MCF 10A (cell line): ENCODE data around the gene ELMO1. TPM values are rescaled to one million over a fixed set of nuclear protein-coding genes. Genes with fewer than 3 reads are reported as not detected.

ENCODE experiments used
- BruUV-seq: library from RNA; stranded (reverse); fragments of 400-500 nt; replicated peaks from 2 replicates; lab custom pipeline; 2021; lab: Mats Ljungman, UMichigan
- CTCF ChIA-PET: fragments of 300-600 bp; sonication (Branson Sonifier 250); formaldehyde crosslinking; extraction: SDS; loops from one replicate; lab custom pipeline; 2021; ENCODE audit warnings: antibody characterized with exemption, inconsistent platforms; lab: Yijun Ruan, JAX
- POLR2A ChIA-PET: fragments of 300-600, 350-650 bp; sonication (Branson Sonifier 250); formaldehyde crosslinking; extraction: SDS; loops from one replicate; lab custom pipeline; 2020; ENCODE audit warnings: antibody characterized with exemption, inconsistent platforms; lab: Yijun Ruan, JAX
- DNase-seq: peaks from one replicate; pipeline ENCODE4 v3.0.0-alpha.2; 2018; ENCODE audit not compliant: unreplicated experiment
- H3K27ac Mint-ChIP-seq: one replicate; pipeline ENCODE4 v1.8.0; 2022; ENCODE audit warnings: mild to moderate bottlenecking, low read depth, mixed read lengths; ENCODE audit not compliant: unreplicated experiment
- H3K27me3 Mint-ChIP-seq: one replicate; pipeline ENCODE4 v1.8.0; 2022; ENCODE audit warnings: mixed read lengths; ENCODE audit not compliant: insufficient read depth, unreplicated experiment
- H3K36me3 Mint-ChIP-seq: one replicate; pipeline ENCODE4 v1.8.0; 2022; ENCODE audit warnings: mild to moderate bottlenecking, moderate library complexity, mixed read lengths; ENCODE audit not compliant: insufficient read depth, unreplicated experiment
- H3K4me1 Mint-ChIP-seq: one replicate; pipeline ENCODE4 v1.8.0; 2022; ENCODE audit warnings: mixed read lengths; ENCODE audit not compliant: insufficient read depth, unreplicated experiment
- H3K4me3 Mint-ChIP-seq: one replicate; pipeline ENCODE4 v1.8.0; 2022; ENCODE audit warnings: mild to moderate bottlenecking, moderate library complexity, mixed read lengths; ENCODE audit not compliant: unreplicated experiment
- H3K9me3 Mint-ChIP-seq: one replicate; pipeline ENCODE4 v1.8.0; 2022; ENCODE audit warnings: mixed read lengths; ENCODE audit not compliant: unreplicated experiment
- CTCF ChIP-seq: fragments of 200-600 bp; IDR thresholded peaks from one replicate; pipeline ENCODE4 v1.8.0; 2022; ENCODE audit warnings: antibody characterized with exemption, mild to moderate bottlenecking; ENCODE audit not compliant: unreplicated experiment
- intact Hi-C: fragments of 100-400 bp; cut with micrococcal nuclease; formaldehyde crosslinking; loops from 2 replicates; pipeline ENCODE4 v1.14.1; 2022
- total RNA-seq: library from RNA; stranded (reverse); gene quantifications from 2 replicates; pipeline ENCODE4 v1.2.3, GENCODE V29; 2022

ELMO1 gene
- total RNA-seq, 1 experiment from 2014 or later = 0.30 TPM

- no peak for DNase-seq
- POLR2A ChIA-PET = no interaction called here
- TF ChIP-seq CTCF = no peak
- CTCF ChIA-PET = no interaction called here
- intact Hi-C loops = no loop called here
- Mint-ChIP-seq H3K4me3 (no peak overlapping the region), H3K9me3 (no peaks in the 10 kb centered on the region), H3K27me3 (no peaks in the 10 kb centered on the region), H3K27ac (no peak overlapping the region), H3K36me3 (no peaks in the 10 kb centered on the region), H3K4me1 (peaks cover 20% of the 10 kb centered on the region)
- no TSS peak for BruUV-seq
These were observed 117.9 kb downstream of the ELMO1 start for GRCh38 chr7:37330775-37331174.

GRCh38 chr7:37329940-37330339 is 118.7 kb downstream of the ELMO1 start:
- no TSS peak for BruUV-seq
- ChIA-PET POLR2A (interaction anchor here (0.6 kb wide), 1 partner anchor 10 kb away, joined by 3 read pairs; no protein-coding TSS in a partner anchor), CTCF (interaction anchor here (0.6 kb wide), 1 partner anchor 91 kb away, joined by 3 read pairs; no protein-coding TSS in a partner anchor)
- no peak for DNase-seq
- no peak for TF ChIP-seq CTCF
- Mint-ChIP-seq H3K36me3 (no peaks in the 10 kb centered on the region), H3K9me3 (no peaks in the 10 kb centered on the region), H3K27ac (no peak overlapping the region), H3K27me3 (no peaks in the 10 kb centered on the region), H3K4me3 (no peak overlapping the region), H3K4me1 (peaks cover 20% of the 10 kb centered on the region)
- intact Hi-C loops = no loop called here

GRCh38 chr7:37327288-37327687 is 121.4 kb downstream of the ELMO1 start:
- no TSS peak for BruUV-seq
- intact Hi-C loops = no loop called here
- no peaks in the 10 kb centered on the region for H3K9me3 Mint-ChIP-seq
- H3K4me1 Mint-ChIP-seq = peaks cover 7% of the 10 kb centered on the region
- no peak for TF ChIP-seq CTCF
- no peak for DNase-seq
- no peaks in the 10 kb centered on the region for H3K27me3 Mint-ChIP-seq
- no peak overlapping the region for H3K4me3 Mint-ChIP-seq
- CTCF ChIA-PET = interaction anchor here (0.7 kb wide), 2 partner anchors 65 to 80 kb away, joined by 3 read pairs; no protein-coding TSS in a partner anchor
- H3K36me3 Mint-ChIP-seq = no peaks in the 10 kb centered on the region
- POLR2A ChIA-PET = interaction anchor here (0.6 kb wide), 1 partner anchor 70 kb away, joined by 3 read pairs; no protein-coding TSS in a partner anchor
- no peak overlapping the region for H3K27ac Mint-ChIP-seq

- POLR2A ChIA-PET = interaction anchor here (0.6 to 0.7 kb wide), 2 partner anchors 88 to 222 kb away, joined by 3 read pairs; no protein-coding TSS in a partner anchor
- Mint-ChIP-seq H3K4me3 (no peak overlapping the region), H3K27ac (no peak overlapping the region), H3K36me3 (no peaks in the 10 kb centered on the region), H3K9me3 (no peaks in the 10 kb centered on the region), H3K27me3 (no peaks in the 10 kb centered on the region), H3K4me1 (no peaks in the 10 kb centered on the region)
- intact Hi-C loops = no loop called here
- BruUV-seq = no TSS peak
- CTCF ChIA-PET = interaction anchor here (0.5 to 0.9 kb wide), 5 partner anchors 15 to 530 kb away, joined by 3 to 7 read pairs (median 3); no protein-coding TSS in a partner anchor
- DNase-seq = no peak
- no peak for TF ChIP-seq CTCF
These were observed 124.7 kb downstream of the ELMO1 start for GRCh38 chr7:37323966-37324365.
